ENCODE data around the gene GALNT15. TPM values are rescaled to one million over a fixed set of nuclear protein-coding genes. Genes with fewer than 3 reads are reported as not detected.
A peak's percentile ranks its signal among the peaks of the same experiment; 100 is the strongest.

Gene GALNT15
- total RNA-seq, 4 donors from 2014 or later, result 386 to 830 (median 768) TPM

GRCh38 chr3:16242177-16242576 lies 67.7 kb downstream of the GALNT15 start:
- Histone ChIP-seq H3K9me3 (no peaks in the 10 kb centered on the region), H3K36me3 (no peaks in the 10 kb centered on the region), H3K4me1 (peaks cover 0 to 30% (median 4%) of the 10 kb centered on the region in 4 donors), H3K27ac (no peak overlapping the region), H3K27me3 (no peaks in the 10 kb centered on the region), H3K4me3 (no peak overlapping the region)
- 95 to 97% methylated on average over 5 of the region's 5 CpGs for WGBS, 2 donors
- no peak for DNase-seq (ENCODE audit: low spot score in 2 of 2)
- TF ChIP-seq, protein P1, sequence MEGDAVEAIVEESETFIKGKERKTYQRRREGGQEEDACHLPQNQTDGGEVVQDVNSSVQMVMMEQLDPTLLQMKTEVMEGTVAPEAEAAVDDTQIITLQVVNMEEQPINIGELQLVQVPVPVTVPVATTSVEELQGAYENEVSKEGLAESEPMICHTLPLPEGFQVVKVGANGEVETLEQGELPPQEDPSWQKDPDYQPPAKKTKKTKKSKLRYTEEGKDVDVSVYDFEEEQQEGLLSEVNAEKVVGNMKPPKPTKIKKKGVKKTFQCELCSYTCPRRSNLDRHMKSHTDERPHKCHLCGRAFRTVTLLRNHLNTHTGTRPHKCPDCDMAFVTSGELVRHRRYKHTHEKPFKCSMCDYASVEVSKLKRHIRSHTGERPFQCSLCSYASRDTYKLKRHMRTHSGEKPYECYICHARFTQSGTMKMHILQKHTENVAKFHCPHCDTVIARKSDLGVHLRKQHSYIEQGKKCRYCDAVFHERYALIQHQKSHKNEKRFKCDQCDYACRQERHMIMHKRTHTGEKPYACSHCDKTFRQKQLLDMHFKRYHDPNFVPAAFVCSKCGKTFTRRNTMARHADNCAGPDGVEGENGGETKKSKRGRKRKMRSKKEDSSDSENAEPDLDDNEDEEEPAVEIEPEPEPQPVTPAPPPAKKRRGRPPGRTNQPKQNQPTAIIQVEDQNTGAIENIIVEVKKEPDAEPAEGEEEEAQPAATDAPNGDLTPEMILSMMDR (IDR thresholded peaks at IDR 0.05), result no peak
- TF ChIP-seq EP300 (IDR thresholded peaks at IDR 0.05), result no peak
- TF ChIP-seq POLR2A (IDR thresholded peaks at IDR 0.05), result no peak

DNA sequence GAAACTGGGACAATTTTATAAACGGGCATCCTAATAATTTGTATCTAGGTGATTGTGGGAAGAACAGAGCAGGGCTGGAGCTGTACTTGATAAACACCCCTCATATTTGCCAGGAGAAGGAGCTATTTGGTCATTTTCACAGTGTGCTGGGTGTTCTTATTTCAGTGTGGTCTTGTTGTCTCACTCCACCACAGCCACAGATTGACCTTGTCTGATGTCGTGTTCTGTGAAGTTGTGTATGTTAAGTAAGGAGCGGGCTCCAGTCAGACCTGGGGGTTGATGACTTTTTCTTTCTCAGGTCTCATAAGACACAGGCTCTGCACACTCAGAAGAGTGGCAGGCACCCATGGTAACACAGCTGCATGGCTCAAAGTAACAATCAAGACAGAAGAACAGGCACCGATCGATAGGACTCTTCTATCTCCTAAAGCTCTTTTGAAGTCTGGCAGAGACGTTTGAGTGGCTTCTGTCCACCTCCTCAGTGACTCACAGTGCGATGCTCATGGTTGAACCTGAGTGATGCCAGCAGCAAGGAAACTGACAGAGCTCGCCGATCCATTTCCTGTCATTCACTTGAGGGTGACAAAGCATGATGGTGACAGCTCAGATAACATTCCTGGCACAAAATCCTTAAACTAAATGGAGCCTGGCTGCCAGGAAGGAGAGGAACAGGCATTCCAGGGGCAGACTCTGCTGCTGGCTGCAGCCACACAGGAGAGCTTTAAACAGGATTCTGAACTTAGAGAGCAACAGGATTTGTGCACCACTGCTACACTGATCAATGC lies 69.4 kb downstream of the GALNT15 start:
- WGBS, 2 donors, result 63 to 70% methylated on average over 9 of the region's 9 CpGs
- DNase-seq (ENCODE audit: low spot score in 2 of 2), result no peak
- no peaks in the 10 kb centered on the region for H3K27me3 ChIP-seq
- H3K4me1 ChIP-seq, result peaks cover 0 to 32% (median 5%) of the 10 kb centered on the region in 4 donors
- H3K9me3 ChIP-seq, result no peaks in the 10 kb centered on the region
- H3K36me3 ChIP-seq, result no peaks in the 10 kb centered on the region
- no peak overlapping the region for H3K4me3 ChIP-seq
- no peak overlapping the region for H3K27ac ChIP-seq
- TF ChIP-seq, protein P1 (IDR thresholded peaks at IDR 0.05), result no peak
- TF ChIP-seq EP300 (IDR thresholded peaks at IDR 0.05), result no peak
- no peak for TF ChIP-seq POLR2A (IDR thresholded peaks at IDR 0.05)

GRCh38 chr3:16245609-16246008 lies 71.1 kb downstream of the GALNT15 start:
- Histone ChIP-seq H3K4me3 (no peak overlapping the region), H3K4me1 (peaks cover 0 to 19% (median 5%) of the 10 kb centered on the region in 4 donors), H3K27me3 (no peaks in the 10 kb centered on the region), H3K36me3 (no peaks in the 10 kb centered on the region), H3K27ac (no peak overlapping the region), H3K9me3 (no peaks in the 10 kb centered on the region)
- no peak for DNase-seq (ENCODE audit: low spot score in 2 of 2)
- WGBS, 2 donors, result 94% methylated on average over 3 of the region's 3 CpGs
- TF ChIP-seq, protein P1 (IDR thresholded peaks at IDR 0.05), result no peak
- no peak for TF ChIP-seq EP300 (IDR thresholded peaks at IDR 0.05)
- no peak for TF ChIP-seq POLR2A (IDR thresholded peaks at IDR 0.05)

GRCh38 chr3:16247282-16248061 lies 73.0 kb downstream of the GALNT15 start:
- Histone ChIP-seq H3K9me3 (no peaks in the 10 kb centered on the region), H3K27ac (no peak overlapping the region), H3K4me3 (no peak overlapping the region), H3K4me1 (peaks cover 0 to 16% (median 2%) of the 10 kb centered on the region in 4 donors), H3K27me3 (no peaks in the 10 kb centered on the region), H3K36me3 (no peaks in the 10 kb centered on the region)
- TF ChIP-seq, protein P1 (IDR thresholded peaks at IDR 0.05), result peak; percentile 86 to 93 (median 92)
- TF ChIP-seq EP300 (IDR thresholded peaks at IDR 0.05), result peak in 1 of 2 donors; percentile 56
- no peak for TF ChIP-seq POLR2A (IDR thresholded peaks at IDR 0.05)
- WGBS, 2 donors, result 24 to 33% methylated on average over 17 of the region's 17 CpGs
- peak; percentile 81 to 92 for DNase-seq (ENCODE audit: low spot score in 2 of 2)

- no peak for TF ChIP-seq EP300 (IDR thresholded peaks at IDR 0.05)
- TF ChIP-seq, protein P1 (IDR thresholded peaks at IDR 0.05), result no peak
- TF ChIP-seq POLR2A (IDR thresholded peaks at IDR 0.05), result no peak
Measured at GRCh38 chr3:16248556-16248955, 74.1 kb downstream of the GALNT15 start.

More at GRCh38 chr3:16248556-16248955, 74.1 kb downstream of the GALNT15 start:
- Histone ChIP-seq H3K27me3 (no peaks in the 10 kb centered on the region), H3K4me3 (no peak overlapping the region), H3K36me3 (no peaks in the 10 kb centered on the region), H3K9me3 (no peaks in the 10 kb centered on the region), H3K4me1 (peaks cover 0 to 23% (median 6%) of the 10 kb centered on the region in 4 donors), H3K27ac (no peak overlapping the region)
- no peak for DNase-seq (ENCODE audit: low spot score in 2 of 2)
- WGBS, 2 donors, result 72 to 79% methylated on average over 5 of the region's 5 CpGs

Measured in tibial nerve (tissue), 4 donors.